GM20000 (cell line): ENCODE measurements around the gene CEP83.
"Not testable (repeated sequence)": the region's sequence is repeated elsewhere in the genome, so short reads cannot be mapped to it uniquely, and the experiment has no call there.

ENCODE experiments used
- DNase-seq: peaks from one replicate; pipeline ENCODE4 v3.0.0; 2012; ENCODE audit warnings: low spot score
- TF ChIP-seq, protein P1 (sequence below): IDR thresholded peaks from 2 replicates; pipeline ENCODE4 v1.5.1; 2012; ENCODE audit warnings: mild to moderate bottlenecking, control low read depth; ENCODE audit errors: extremely low read depth, missing control alignments

Gene CEP83

DNA sequence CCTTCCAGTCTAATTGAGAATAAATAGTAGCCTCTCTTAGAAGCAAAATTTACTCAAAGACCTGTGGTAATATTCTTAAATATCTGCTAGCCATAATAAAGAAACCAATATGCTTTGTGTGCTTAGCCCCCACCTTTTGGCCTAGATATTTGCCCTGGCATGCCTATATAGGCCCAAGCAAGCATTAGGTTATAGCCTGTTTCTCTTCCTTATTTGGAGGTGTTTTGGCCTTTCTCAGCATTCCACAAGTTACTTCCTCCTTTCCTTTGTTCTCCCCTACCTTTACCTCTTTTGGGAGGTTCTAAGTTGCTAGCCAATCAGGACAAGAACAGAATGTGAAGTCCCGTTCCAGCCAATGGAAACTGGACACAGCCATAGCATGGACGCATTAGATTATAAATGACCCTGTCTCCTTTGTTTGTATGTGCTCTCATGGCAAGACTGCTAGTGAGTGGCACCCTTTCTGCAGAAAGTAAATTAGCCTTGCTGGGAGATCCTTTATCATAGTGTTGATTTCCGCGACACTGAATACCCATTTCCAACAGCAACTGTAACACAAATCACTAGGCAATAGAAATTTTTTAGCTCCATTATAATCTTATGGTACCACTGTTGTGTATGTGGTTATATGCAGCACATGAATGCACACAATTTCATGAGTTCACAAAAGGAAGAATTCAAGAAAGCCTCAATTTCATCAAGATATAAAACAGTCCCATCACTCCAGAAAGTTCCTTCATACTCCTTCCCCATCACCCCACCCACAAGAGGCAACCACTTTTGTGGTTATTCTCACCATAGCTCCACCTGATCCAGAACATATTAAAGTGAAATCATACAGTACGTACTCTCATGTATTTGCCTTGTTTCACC is 37.6 kb downstream of the CEP83 start:
- no peak for DNase-seq
- TF ChIP-seq, protein P1, sequence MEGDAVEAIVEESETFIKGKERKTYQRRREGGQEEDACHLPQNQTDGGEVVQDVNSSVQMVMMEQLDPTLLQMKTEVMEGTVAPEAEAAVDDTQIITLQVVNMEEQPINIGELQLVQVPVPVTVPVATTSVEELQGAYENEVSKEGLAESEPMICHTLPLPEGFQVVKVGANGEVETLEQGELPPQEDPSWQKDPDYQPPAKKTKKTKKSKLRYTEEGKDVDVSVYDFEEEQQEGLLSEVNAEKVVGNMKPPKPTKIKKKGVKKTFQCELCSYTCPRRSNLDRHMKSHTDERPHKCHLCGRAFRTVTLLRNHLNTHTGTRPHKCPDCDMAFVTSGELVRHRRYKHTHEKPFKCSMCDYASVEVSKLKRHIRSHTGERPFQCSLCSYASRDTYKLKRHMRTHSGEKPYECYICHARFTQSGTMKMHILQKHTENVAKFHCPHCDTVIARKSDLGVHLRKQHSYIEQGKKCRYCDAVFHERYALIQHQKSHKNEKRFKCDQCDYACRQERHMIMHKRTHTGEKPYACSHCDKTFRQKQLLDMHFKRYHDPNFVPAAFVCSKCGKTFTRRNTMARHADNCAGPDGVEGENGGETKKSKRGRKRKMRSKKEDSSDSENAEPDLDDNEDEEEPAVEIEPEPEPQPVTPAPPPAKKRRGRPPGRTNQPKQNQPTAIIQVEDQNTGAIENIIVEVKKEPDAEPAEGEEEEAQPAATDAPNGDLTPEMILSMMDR, result no peak

DNA sequence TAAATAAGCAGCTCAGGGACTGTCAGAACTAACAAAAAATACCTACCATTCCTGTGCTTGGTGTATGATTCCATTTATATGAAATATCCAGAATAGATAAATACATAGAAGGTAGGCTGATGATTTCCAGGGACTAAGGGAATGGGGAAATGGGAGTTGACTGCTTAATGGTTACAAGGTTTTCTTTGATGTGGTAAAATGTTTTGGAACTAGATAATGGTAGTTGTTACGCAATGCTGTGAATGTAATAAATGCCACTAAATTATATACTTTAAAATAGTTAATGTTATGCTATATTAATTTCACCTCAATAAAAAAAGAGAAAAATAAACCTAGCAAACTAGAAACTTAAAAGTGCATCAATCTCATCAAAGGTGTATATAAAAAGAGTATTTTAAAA is 41.1 kb downstream of the CEP83 start:
- DNase-seq, result no peak
- TF ChIP-seq, protein P1, result no peak

DNA sequence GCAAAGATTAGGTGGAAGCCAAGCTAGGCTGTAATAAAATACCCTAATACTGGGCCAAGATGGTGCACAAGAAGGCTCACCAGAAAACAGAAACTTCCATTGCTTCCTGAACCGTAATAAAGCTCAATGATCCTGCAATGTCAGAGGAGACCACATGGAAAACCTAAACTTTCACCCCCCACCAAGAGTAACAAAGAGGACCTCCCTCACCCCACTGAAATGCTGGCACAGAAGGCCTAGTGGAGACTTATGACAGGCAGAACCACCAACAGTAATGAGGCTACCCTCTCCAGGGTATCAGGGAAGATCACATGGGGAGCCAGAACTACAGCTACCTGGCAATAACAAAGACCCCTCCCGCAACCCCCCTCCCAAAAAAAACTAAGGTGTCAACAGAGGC is 43.1 kb downstream of the CEP83 start:
- TF ChIP-seq, protein P1, result no peak
- DNase-seq, result no peak

DNA sequence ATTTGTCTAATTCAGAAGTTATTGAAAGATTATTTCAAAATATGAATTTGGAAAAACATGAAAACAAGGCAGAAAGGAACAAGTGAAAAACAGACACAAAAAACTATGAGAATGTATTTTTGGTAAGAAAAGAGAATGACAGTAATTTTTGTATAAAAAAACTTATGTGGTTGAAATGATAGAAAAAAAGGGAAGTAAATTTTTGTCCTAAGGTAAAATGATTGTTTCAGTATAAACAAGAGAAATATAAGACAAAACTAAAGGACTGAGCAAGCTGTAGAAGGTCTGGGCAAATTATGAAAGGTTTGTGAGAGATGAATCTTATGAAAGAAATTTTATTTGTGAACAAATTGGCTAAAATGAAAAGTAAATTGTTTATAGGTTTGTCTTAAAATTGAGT is 44.6 kb downstream of the CEP83 start:
- TF ChIP-seq, protein P1, result no peak
- no peak for DNase-seq

DNA sequence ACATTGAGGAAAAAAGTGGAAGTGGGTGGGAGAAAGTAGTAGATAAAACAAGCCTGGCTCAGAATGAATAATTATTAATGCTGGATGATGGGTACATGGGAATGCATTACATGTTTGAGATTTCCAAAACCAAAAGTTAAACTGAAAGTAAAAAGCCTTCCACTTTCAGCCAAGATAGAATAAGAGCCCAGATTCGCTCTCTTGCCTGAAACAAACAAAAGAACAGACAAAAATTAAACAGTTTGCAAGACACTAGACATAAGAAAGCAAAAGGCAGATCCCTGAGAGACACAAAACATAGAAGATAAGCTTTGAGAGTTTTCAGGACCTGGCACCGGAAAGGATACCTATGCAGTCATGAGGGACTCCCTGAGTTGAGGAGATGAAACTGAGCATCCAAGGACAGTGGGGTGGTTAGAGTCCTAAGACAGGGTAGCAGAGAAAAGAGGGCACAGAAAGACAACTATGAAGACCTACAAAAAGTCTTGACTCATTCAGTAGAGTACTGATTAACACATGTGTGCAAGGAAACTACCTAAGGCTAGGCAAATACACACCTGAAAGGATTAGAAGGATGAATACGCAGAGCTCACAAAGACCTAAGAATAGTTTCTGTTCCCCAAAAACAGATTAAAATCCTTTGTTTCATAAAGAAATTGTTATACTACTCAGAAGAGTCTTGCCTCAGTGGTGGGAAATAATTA is 54.1 kb downstream of the CEP83 start:
- TF ChIP-seq, protein P1, result no peak
- DNase-seq, result peak; percentile 19

DNA sequence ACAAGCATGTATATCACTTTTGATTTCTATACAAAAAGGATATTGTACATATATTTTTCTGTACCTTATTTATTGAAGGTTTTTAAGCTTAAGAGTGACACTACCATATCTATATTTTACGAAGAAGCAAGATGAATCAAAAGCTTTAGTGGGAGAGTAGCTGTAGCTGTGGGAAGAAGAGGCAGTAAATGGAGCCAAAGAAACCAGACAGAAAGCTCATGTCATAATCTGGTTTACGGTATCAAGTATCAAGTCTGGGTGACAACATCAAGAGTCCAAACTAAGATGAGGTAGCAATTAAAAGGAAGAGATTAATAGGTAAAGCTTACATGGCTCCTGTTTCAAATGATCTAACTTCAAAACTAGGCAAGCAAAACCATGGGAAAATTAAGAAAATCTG is 54.8 kb downstream of the CEP83 start:
- TF ChIP-seq, protein P1, result no peak
- DNase-seq, result no peak

DNA sequence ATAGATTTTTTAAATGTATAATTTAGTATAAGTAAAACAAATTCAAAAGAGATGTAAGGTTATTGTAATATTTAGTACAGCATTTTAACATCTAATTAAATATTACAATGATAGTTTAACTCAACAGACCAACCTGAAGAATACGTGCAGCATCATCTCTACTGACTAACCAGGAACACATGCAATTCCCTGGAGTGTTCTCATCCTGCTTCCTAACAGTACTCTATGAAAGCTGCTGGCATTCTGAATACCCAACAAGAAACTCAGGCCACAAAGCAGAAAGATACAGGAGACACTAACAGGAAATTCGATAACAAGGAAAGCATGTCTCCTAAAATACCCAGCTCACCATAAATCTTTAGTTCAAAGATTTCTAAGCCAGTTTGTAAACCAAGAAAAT is 58.3 kb downstream of the CEP83 start:
- no peak for DNase-seq
- TF ChIP-seq, protein P1, result no peak

DNA sequence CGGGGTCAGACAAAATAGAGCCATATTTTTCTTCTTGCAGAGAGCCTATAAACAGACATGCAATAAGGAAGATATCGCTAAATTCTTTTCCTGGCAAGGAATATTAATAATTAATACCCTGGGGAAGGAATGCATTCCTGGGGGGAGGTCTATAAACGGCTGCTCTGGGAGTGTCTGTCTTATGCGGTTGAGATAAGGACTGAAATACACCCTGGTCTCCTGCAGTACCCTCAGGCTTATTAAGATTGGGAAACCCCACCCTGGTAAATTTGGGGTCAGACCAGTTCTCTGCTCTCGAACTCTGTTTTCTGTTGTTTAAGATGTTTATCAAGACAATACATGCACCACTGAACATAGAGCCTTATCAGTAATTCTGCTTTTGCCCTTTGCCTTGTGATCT is 61.0 kb downstream of the CEP83 start:
- not testable (repeated sequence) for DNase-seq
